ENCODE results near the gene CCNE1. TPM values are rescaled to one million over a fixed set of nuclear protein-coding genes. Genes with fewer than 3 reads are reported as not detected.

Gene CCNE1
- polyA plus RNA-seq, 1 donor (not counting 4 experiments of a cell fraction or from before 2014, with no cell fraction given): 11.2 TPM

- Histone ChIP-seq H3K79me2 (ENCODE audit: control insufficient read depth, insufficient read depth, low read length) (no peaks in the 10 kb centered on the region), H3K4me2 (ENCODE audit: control insufficient read depth, extremely low read depth, insufficient read depth, low read depth, low read length) (peak overlapping the region; percentile 33), H3K36me3 (ENCODE audit: control insufficient read depth in 2 of 2, extremely low read depth in 1 of 2, insufficient read depth in 2 of 2, low read length in 2 of 2) (no peaks in the 10 kb centered on the region), H3K27me3 (ENCODE audit: control insufficient read depth, extremely low read depth, insufficient read depth, low read length) (no peaks in the 10 kb centered on the region), H2AFZ (ENCODE audit: control insufficient read depth, low read length) (no peak overlapping the region), H3K27ac (ENCODE audit: control insufficient read depth, insufficient read depth, low read length) (no peak overlapping the region), H3K9ac (ENCODE audit: control insufficient read depth, extremely low read depth, insufficient read depth, low read length) (no peak overlapping the region), H4K20me1 (ENCODE audit: control insufficient read depth, extremely low read depth, insufficient read depth, low read length) (no peaks in the 10 kb centered on the region), H3K9me1 (ENCODE audit: control insufficient read depth, extremely low read depth, insufficient read depth, low read length) (no peaks in the 10 kb centered on the region), H3K4me1 (ENCODE audit: control insufficient read depth, extremely low read depth, insufficient read depth, low read length) (peaks cover 26% of the 10 kb centered on the region), H3K4me3 (ENCODE audit: control insufficient read depth in 2 of 3, extremely low read depth in 1 of 3, insufficient read depth in 2 of 3, low read depth in 1 of 3, low read length in 3 of 3) (no peak overlapping the region), H3K9me3 (ENCODE audit: control insufficient read depth, low read depth, low read length) (no peaks in the 10 kb centered on the region)
- DNase-seq (ENCODE audit: low read depth, low spot score) (no peak), FAIRE-seq (no peak)
- no peak for TF ChIP-seq EZH2 (IDR thresholded peaks at IDR 0.05; ENCODE audit: low read length)
- TF ChIP-seq CTCF (optimal IDR thresholded peaks at IDR 0.05 in 1 of 3, IDR thresholded peaks at IDR 0.05 in 1 of 3, conservative IDR thresholded peaks at IDR 0.05 in 1 of 3; ENCODE audit: extremely low read depth in 1 of 3, insufficient read depth in 2 of 3, low read length in 3 of 3): no peak
- dilution Hi-C loops (cut with MboI; ENCODE audit: extremely low pct_ligation_motif_present, low sequenced_read_pairs): no loop called here
Measured at GRCh38 chr19:29840066-29840950, 28.5 kb downstream of the CCNE1 start.

- H4K20me1 ChIP-seq (ENCODE audit: control insufficient read depth, extremely low read depth, insufficient read depth, low read length): no peaks in the 10 kb centered on the region
- no peak for FAIRE-seq
- no peaks in the 10 kb centered on the region for H3K79me2 ChIP-seq (ENCODE audit: control insufficient read depth, insufficient read depth, low read length)
- DNase-seq (ENCODE audit: low read depth, low spot score): no peak
- no peaks in the 10 kb centered on the region for H3K9me3 ChIP-seq (ENCODE audit: control insufficient read depth, low read depth, low read length)
- no peak overlapping the region for H2AFZ ChIP-seq (ENCODE audit: control insufficient read depth, low read length)
- no peaks in the 10 kb centered on the region for H3K27me3 ChIP-seq (ENCODE audit: control insufficient read depth, extremely low read depth, insufficient read depth, low read length)
- peaks cover 32% of the 10 kb centered on the region for H3K4me1 ChIP-seq (ENCODE audit: control insufficient read depth, extremely low read depth, insufficient read depth, low read length)
- H3K36me3 ChIP-seq (ENCODE audit: control insufficient read depth in 2 of 2, extremely low read depth in 1 of 2, insufficient read depth in 2 of 2, low read length in 2 of 2): no peaks in the 10 kb centered on the region
- H3K9me1 ChIP-seq (ENCODE audit: control insufficient read depth, extremely low read depth, insufficient read depth, low read length): no peaks in the 10 kb centered on the region
- H3K4me2 ChIP-seq (ENCODE audit: control insufficient read depth, extremely low read depth, insufficient read depth, low read depth, low read length): no peak overlapping the region
- no peak for TF ChIP-seq EZH2 (IDR thresholded peaks at IDR 0.05; ENCODE audit: low read length)
- TF ChIP-seq CTCF (optimal IDR thresholded peaks at IDR 0.05 in 1 of 3, IDR thresholded peaks at IDR 0.05 in 1 of 3, conservative IDR thresholded peaks at IDR 0.05 in 1 of 3; ENCODE audit: extremely low read depth in 1 of 3, insufficient read depth in 2 of 3, low read length in 3 of 3): no peak
- dilution Hi-C loops (cut with MboI; ENCODE audit: extremely low pct_ligation_motif_present, low sequenced_read_pairs): no loop called here
- no peak overlapping the region for H3K27ac ChIP-seq (ENCODE audit: control insufficient read depth, insufficient read depth, low read length)
- H3K9ac ChIP-seq (ENCODE audit: control insufficient read depth, extremely low read depth, insufficient read depth, low read length): no peak overlapping the region
- H3K4me3 ChIP-seq (ENCODE audit: control insufficient read depth in 2 of 3, extremely low read depth in 1 of 3, insufficient read depth in 2 of 3, low read depth in 1 of 3, low read length in 3 of 3): no peak overlapping the region
Measured at GRCh38 chr19:29841209-29841558, 29.4 kb downstream of the CCNE1 start.

Data from keratinocyte (primary cell).